Caco-2 (cell line): ENCODE results near the gene RPS27A. TPM values are rescaled to one million over a fixed set of nuclear protein-coding genes. Genes with fewer than 3 reads are reported as not detected.

Experiments
- BruUV-seq: library from RNA; stranded (reverse); fragments of 400-500 nt; replicated peaks from 2 replicates; lab custom pipeline; 2021; lab: Mats Ljungman, UMichigan
- CTCF ChIA-PET: fragments of 300-600 bp; sonication (Branson Sonifier 250); formaldehyde crosslinking; loops from one replicate; lab custom pipeline; 2022; ENCODE audit warnings: antibody characterized with exemption; lab: Charles Lee
- POLR2A ChIA-PET: fragments of 300-600 bp; sonication (Branson Sonifier 250); formaldehyde crosslinking; loops from one replicate; lab custom pipeline; 2022; ENCODE audit warnings: antibody characterized with exemption; lab: Charles Lee
- DNase-seq, 2 experiments: peaks; one replicate each; pipeline versions ENCODE4 v3.0.0 to v3.0.0-alpha.2; 2020 to 2022
- H3K27me3 ChIP-seq: replicated peaks from 2 replicates; pipeline ENCODE4 v1.6.0; 2011; ENCODE audit warnings: low read length; ENCODE audit not compliant: control insufficient read depth, insufficient read depth
- H3K36me3 ChIP-seq: 2 replicates; pipeline ENCODE4 v1.5.1; 2011; ENCODE audit warnings: low read length; ENCODE audit not compliant: control insufficient read depth, insufficient read depth
- H3K4me1 ChIP-seq: fragments of 250-450 bp; sonication (Bioruptor Pico); 2 replicates; pipeline ENCODE4 v1.5.1; 2020; ENCODE audit warnings: mild to moderate bottlenecking
- H3K4me3 ChIP-seq: 2 replicates; pipeline ENCODE4 v1.5.1; 2011; ENCODE audit warnings: low read depth, mild to moderate bottlenecking, control low read depth, low read length
- H3K9me3 ChIP-seq: fragments of 250-450 bp; sonication (Bioruptor Pico); 2 replicates; pipeline ENCODE4 v1.5.1; 2020; ENCODE audit warnings: mild to moderate bottlenecking, moderate library complexity
- H3K27ac Mint-ChIP-seq: one replicate; pipeline ENCODE4 v1.8.0; 2022; ENCODE audit warnings: mixed read lengths; ENCODE audit not compliant: unreplicated experiment
- H3K27me3 Mint-ChIP-seq: one replicate; pipeline ENCODE4 v1.8.0; 2022; ENCODE audit warnings: mixed read lengths; ENCODE audit not compliant: insufficient read depth, unreplicated experiment
- H3K36me3 Mint-ChIP-seq: one replicate; pipeline ENCODE4 v1.8.0; 2022; ENCODE audit warnings: mild to moderate bottlenecking, mixed read lengths; ENCODE audit not compliant: insufficient read depth, unreplicated experiment
- H3K4me1 Mint-ChIP-seq: one replicate; pipeline ENCODE4 v1.8.0; 2022; ENCODE audit warnings: low read depth, mixed read lengths; ENCODE audit not compliant: unreplicated experiment
- H3K4me3 Mint-ChIP-seq: one replicate; pipeline ENCODE4 v1.8.0; 2022; ENCODE audit warnings: mild to moderate bottlenecking, moderate library complexity, mixed read lengths; ENCODE audit not compliant: unreplicated experiment
- H3K9me3 Mint-ChIP-seq: one replicate; pipeline ENCODE4 v1.8.0; 2022; ENCODE audit warnings: mixed read lengths; ENCODE audit not compliant: unreplicated experiment
- CTCF ChIP-seq, 2 experiments: fragments of 200-600 bp in 1 of 2; IDR thresholded peaks; 1 replicate in 1 of 2; 2 replicates in 1 of 2; pipeline versions ENCODE4 v1.5.1 to v1.8.0; 2011 to 2022; ENCODE audit warnings: antibody characterized with exemption in 1 of 2, control low read depth in 1 of 2, inconsistent platforms in 1 of 2, low read depth in 1 of 2, low read length in 1 of 2, mild to moderate bottlenecking in 1 of 2, moderate library complexity in 1 of 2; ENCODE audit not compliant: insufficient read depth in 1 of 2, severe bottlenecking in 1 of 2, unreplicated experiment in 1 of 2
- intact Hi-C: fragments of 100-400 bp; cut with micrococcal nuclease; formaldehyde crosslinking; loops from one replicate; pipeline ENCODE4 v1.10.0; 2022; ENCODE audit not compliant: unreplicated experiment
- total RNA-seq: library from RNA; stranded (reverse); gene quantifications from 2 replicates; pipeline ENCODE4 v1.2.3, GENCODE V29; 2022

RPS27A gene
- total RNA-seq, 1 experiment from 2014 or later: 1,305 TPM

- DNase-seq: no peak
- ChIA-PET POLR2A (no interaction called here), CTCF (no interaction called here)
- Mint-ChIP-seq H3K36me3 (peaks cover 47% of the 10 kb centered on the region), H3K4me3 (no peak overlapping the region), H3K9me3 (no peaks in the 10 kb centered on the region), H3K27me3 (no peaks in the 10 kb centered on the region), H3K27ac (no peak overlapping the region), H3K4me1 (peaks cover 16% of the 10 kb centered on the region)
- intact Hi-C loops: no loop called here
- Histone ChIP-seq H3K36me3 (no peaks in the 10 kb centered on the region; the same call in none of the 2 replicates), H3K27me3 (no peaks in the 10 kb centered on the region), H3K4me1 (peaks cover 12% of the 10 kb centered on the region), H3K4me3 (no peak overlapping the region), H3K9me3 (no peaks in the 10 kb centered on the region)
- no TSS peak for BruUV-seq
- TF ChIP-seq CTCF (IDR thresholded peaks at IDR 0.05; ENCODE audit: insufficient read depth in 1 of 2, low read depth in 1 of 2, low read length in 1 of 2, severe bottlenecking in 1 of 2, unreplicated experiment in 1 of 2): no peak
Measured at GRCh38 chr2:55242617-55243016, 10.1 kb downstream of the RPS27A start.

- TF ChIP-seq CTCF (IDR thresholded peaks at IDR 0.05; ENCODE audit: insufficient read depth in 1 of 2, low read depth in 1 of 2, low read length in 1 of 2, severe bottlenecking in 1 of 2, unreplicated experiment in 1 of 2): no peak
- no peaks in the 10 kb centered on the region for H3K27me3 ChIP-seq
- H3K9me3 ChIP-seq: no peaks in the 10 kb centered on the region
- POLR2A ChIA-PET: no interaction called here
- DNase-seq: no peak
- intact Hi-C loops: no loop called here
- peaks cover 12% of the 10 kb centered on the region for H3K4me1 ChIP-seq
- H3K36me3 ChIP-seq: no peaks in the 10 kb centered on the region; the same call in none of the 2 replicates
- Mint-ChIP-seq H3K4me3 (no peak overlapping the region), H3K36me3 (peaks cover 35% of the 10 kb centered on the region), H3K9me3 (no peaks in the 10 kb centered on the region), H3K27ac (no peak overlapping the region), H3K27me3 (no peaks in the 10 kb centered on the region), H3K4me1 (peaks cover 20% of the 10 kb centered on the region)
- no TSS peak for BruUV-seq
- CTCF ChIA-PET: no interaction called here
- H3K4me3 ChIP-seq: no peak overlapping the region
Measured at GRCh38 chr2:55245411-55245810, 12.9 kb downstream of the RPS27A start.

GRCh38 chr2:55247025-55247424, 14.5 kb downstream of the RPS27A start:
- peak; percentile 62 to 66 for DNase-seq
- Histone ChIP-seq H3K9me3 (no peaks in the 10 kb centered on the region), H3K4me1 (peaks cover 12% of the 10 kb centered on the region), H3K36me3 (no peaks in the 10 kb centered on the region; the same call in none of the 2 replicates), H3K4me3 (no peak overlapping the region), H3K27me3 (no peaks in the 10 kb centered on the region)
- ChIA-PET POLR2A (no interaction called here), CTCF (interaction anchor here (0.7 kb wide), 1 partner anchor 605 kb away, joined by 3 read pairs; no protein-coding TSS in a partner anchor)
- peaks cover 20% of the 10 kb centered on the region for H3K4me1 Mint-ChIP-seq
- intact Hi-C loops: loop anchor here (1.0 kb wide), 2 partner anchors 21 to 29 kb away; no protein-coding TSS in a partner anchor
- peak overlapping the region; percentile 2 for H3K27ac Mint-ChIP-seq
- TF ChIP-seq CTCF (IDR thresholded peaks at IDR 0.05; ENCODE audit: insufficient read depth in 1 of 2, low read depth in 1 of 2, low read length in 1 of 2, severe bottlenecking in 1 of 2, unreplicated experiment in 1 of 2): no peak
- no peaks in the 10 kb centered on the region for H3K9me3 Mint-ChIP-seq
- no TSS peak for BruUV-seq
- H3K36me3 Mint-ChIP-seq: peaks cover 28% of the 10 kb centered on the region
- H3K27me3 Mint-ChIP-seq: no peaks in the 10 kb centered on the region
- no peak overlapping the region for H3K4me3 Mint-ChIP-seq
